GM21381 (cell line): ENCODE data around the gene STEAP3.

Source experiments
- ATAC-seq: cut with Tn5 transposase; IDR thresholded peaks from one replicate; pipeline ENCODE4 v1.9.1; 2021; ENCODE audit warnings: mild to moderate bottlenecking, moderate library complexity; ENCODE audit not compliant: unreplicated experiment

Gene STEAP3

GRCh38 chr2:119290859-119291587, 67.4 kb downstream of the STEAP3 start:
- ATAC-seq, result peak; percentile 98

- ATAC-seq, result no peak
These were observed 68.0 kb downstream of the STEAP3 start for GRCh38 chr2:119291588-119292167.

GRCh38 chr2:119292226-119292625, 68.6 kb downstream of the STEAP3 start:
- no peak for ATAC-seq

GRCh38 chr2:119293254-119293653, 69.6 kb downstream of the STEAP3 start:
- no peak for ATAC-seq

GRCh38 chr2:119293900-119294299, 70.3 kb downstream of the STEAP3 start:
- no peak for ATAC-seq

GRCh38 chr2:119294671-119295070, 71.0 kb downstream of the STEAP3 start:
- no peak for ATAC-seq

- no peak for ATAC-seq
These were observed 72.2 kb downstream of the STEAP3 start for GRCh38 chr2:119295688-119296375.

- no peak for ATAC-seq
These were observed 77.8 kb downstream of the STEAP3 start for GRCh38 chr2:119301413-119301812.

- no peak for ATAC-seq
These were observed 81.2 kb downstream of the STEAP3 start for GRCh38 chr2:119304847-119305246.

- ATAC-seq, result no peak
These were observed 82.0 kb downstream of the STEAP3 start for GRCh38 chr2:119305497-119306195.

GRCh38 chr2:119306196-119306590, 82.6 kb downstream of the STEAP3 start:
- ATAC-seq, result no peak

- ATAC-seq, result no peak
These were observed 83.9 kb downstream of the STEAP3 start for GRCh38 chr2:119307419-119308140.

GRCh38 chr2:119308793-119309330, 85.2 kb downstream of the STEAP3 start:
- ATAC-seq, result no peak

- ATAC-seq, result no peak
These were observed 87.7 kb downstream of the STEAP3 start for GRCh38 chr2:119311371-119311770.

- ATAC-seq, result no peak
These were observed 88.2 kb downstream of the STEAP3 start for GRCh38 chr2:119311831-119312230.
